IMR-90 (cell line): ENCODE results near the gene PAN2.

Experiments
- BHLHE40 ChIP-seq: fragments of 150-350 bp; IDR thresholded peaks from 2 replicates; pipeline ENCODE4 v1.6.1; 2016; ENCODE audit warnings: mild to moderate bottlenecking, low read depth, low read length
- FOS ChIP-seq: fragments of 150-350 bp; IDR thresholded peaks from 2 replicates; pipeline ENCODE4 v1.6.1; 2016; ENCODE audit warnings: low read depth, low read length
- MAFK ChIP-seq: IDR thresholded peaks from 2 replicates; pipeline ENCODE4 v1.6.1; 2012; ENCODE audit warnings: low read depth, low read length, improper control_type of control experiment
- POLR2A ChIP-seq: IDR thresholded peaks from 2 replicates; pipeline ENCODE4 v1.6.1; 2012; ENCODE audit warnings: mild to moderate bottlenecking, low read depth, low read length
- RCOR1 ChIP-seq: IDR thresholded peaks from 2 replicates; pipeline ENCODE4 v1.6.1; 2012; ENCODE audit warnings: mild to moderate bottlenecking, low read length, improper control_type of control experiment; ENCODE audit not compliant: insufficient replicate concordance
- RFX5 ChIP-seq: IDR thresholded peaks from 2 replicates; pipeline ENCODE4 v1.8.0; 2012; ENCODE audit warnings: low read depth, mild to moderate bottlenecking, low read length, moderate library complexity
- SMC3 ChIP-seq: fragments of 150-350 bp; IDR thresholded peaks from 2 replicates; pipeline ENCODE4 v1.6.1; 2016; ENCODE audit warnings: low read depth, mild to moderate bottlenecking, antibody characterized with exemption, low read length, moderate library complexity
- TF ChIP-seq, protein P1 (sequence below): conservative IDR thresholded peaks from 2 replicates; pipeline ENCODE4 v1.5.1; 2012; ENCODE audit warnings: mild to moderate bottlenecking, low read depth, low read length, improper control_type of control experiment
- TF ChIP-seq, protein P2 (sequence below): fragments of 150-350 bp; IDR thresholded peaks from 2 replicates; pipeline ENCODE4 v1.6.1; 2017; ENCODE audit warnings: mild to moderate bottlenecking, antibody characterized with exemption, low read length, low read depth

DNA sequence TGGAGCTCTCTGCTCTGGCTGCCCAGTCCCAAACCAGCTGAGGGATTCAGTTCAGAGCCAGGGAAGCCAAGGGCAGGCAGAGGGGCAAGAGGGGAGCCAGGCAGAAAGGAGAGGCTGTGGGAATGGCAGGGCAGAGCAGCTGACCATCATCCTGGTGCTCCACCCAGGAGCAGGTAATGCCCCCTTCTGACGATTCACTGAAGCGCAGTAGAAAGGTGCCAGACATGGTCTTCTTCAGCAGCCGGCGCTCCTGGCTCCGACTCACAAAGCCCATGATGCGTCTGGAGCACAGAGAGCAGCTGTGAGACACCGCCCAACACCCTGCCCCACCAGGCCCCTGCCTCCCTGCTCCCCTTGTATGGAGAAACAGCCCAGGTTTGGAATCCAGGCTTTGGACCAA is 12.9 kb upstream of the PAN2 start:
- TF ChIP-seq, protein P1, sequence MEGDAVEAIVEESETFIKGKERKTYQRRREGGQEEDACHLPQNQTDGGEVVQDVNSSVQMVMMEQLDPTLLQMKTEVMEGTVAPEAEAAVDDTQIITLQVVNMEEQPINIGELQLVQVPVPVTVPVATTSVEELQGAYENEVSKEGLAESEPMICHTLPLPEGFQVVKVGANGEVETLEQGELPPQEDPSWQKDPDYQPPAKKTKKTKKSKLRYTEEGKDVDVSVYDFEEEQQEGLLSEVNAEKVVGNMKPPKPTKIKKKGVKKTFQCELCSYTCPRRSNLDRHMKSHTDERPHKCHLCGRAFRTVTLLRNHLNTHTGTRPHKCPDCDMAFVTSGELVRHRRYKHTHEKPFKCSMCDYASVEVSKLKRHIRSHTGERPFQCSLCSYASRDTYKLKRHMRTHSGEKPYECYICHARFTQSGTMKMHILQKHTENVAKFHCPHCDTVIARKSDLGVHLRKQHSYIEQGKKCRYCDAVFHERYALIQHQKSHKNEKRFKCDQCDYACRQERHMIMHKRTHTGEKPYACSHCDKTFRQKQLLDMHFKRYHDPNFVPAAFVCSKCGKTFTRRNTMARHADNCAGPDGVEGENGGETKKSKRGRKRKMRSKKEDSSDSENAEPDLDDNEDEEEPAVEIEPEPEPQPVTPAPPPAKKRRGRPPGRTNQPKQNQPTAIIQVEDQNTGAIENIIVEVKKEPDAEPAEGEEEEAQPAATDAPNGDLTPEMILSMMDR = no peak
- TF ChIP-seq, protein P2, sequence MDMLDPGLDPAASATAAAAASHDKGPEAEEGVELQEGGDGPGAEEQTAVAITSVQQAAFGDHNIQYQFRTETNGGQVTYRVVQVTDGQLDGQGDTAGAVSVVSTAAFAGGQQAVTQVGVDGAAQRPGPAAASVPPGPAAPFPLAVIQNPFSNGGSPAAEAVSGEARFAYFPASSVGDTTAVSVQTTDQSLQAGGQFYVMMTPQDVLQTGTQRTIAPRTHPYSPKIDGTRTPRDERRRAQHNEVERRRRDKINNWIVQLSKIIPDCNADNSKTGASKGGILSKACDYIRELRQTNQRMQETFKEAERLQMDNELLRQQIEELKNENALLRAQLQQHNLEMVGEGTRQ = no peak
- TF ChIP-seq FOS (no peak), POLR2A (no peak), RFX5 (no peak), MAFK (no peak), SMC3 (no peak), BHLHE40 (no peak), RCOR1 (no peak)
